Measurements from ENCODE around the gene PRSS50. TPM values are rescaled to one million over a fixed set of nuclear protein-coding genes. Genes with fewer than 3 reads are reported as not detected.
A peak's percentile ranks its signal among the peaks of the same experiment; 100 is the strongest.
"Not testable (repeated sequence)": the region's sequence is repeated elsewhere in the genome, so short reads cannot be mapped to it uniquely, and the experiment has no call there.

Gene PRSS50
- polyA plus RNA-seq, 1 donor = not detected

GRCh38 chr3:46708401-46709156 lies 9.1 kb downstream of the PRSS50 start:
- no peak for DNase-seq

GRCh38 chr3:46707601-46708011 lies 10.1 kb downstream of the PRSS50 start:
- DNase-seq = no peak

GRCh38 chr3:46706771-46707582 lies 10.7 kb downstream of the PRSS50 start:
- no peak for DNase-seq

- DNase-seq = no peak
Measured at GRCh38 chr3:46705751-46706552, 11.7 kb downstream of the PRSS50 start.

- peak; percentile 77 for DNase-seq
Measured at GRCh38 chr3:46705022-46705530, 12.6 kb downstream of the PRSS50 start.

- DNase-seq = not testable (repeated sequence)
Measured at GRCh38 chr3:46704346-46704745, 13.3 kb downstream of the PRSS50 start.

GRCh38 chr3:46703013-46703520 lies 14.6 kb downstream of the PRSS50 start:
- DNase-seq = no peak

- DNase-seq = no peak
Measured at GRCh38 chr3:46702246-46703012, 15.2 kb downstream of the PRSS50 start.

- no peak for DNase-seq
Measured at GRCh38 chr3:46701181-46701939, 16.3 kb downstream of the PRSS50 start, which contains the start of gene TMIE. TSS of gene TMIE (plus strand) at chr3:46701392. CDS start at chr3:46701488, 96 bp downstream.

- DNase-seq = no peak
Measured at GRCh38 chr3:46700772-46701171, 16.9 kb downstream of the PRSS50 start.

GRCh38 chr3:46699676-46700523 lies 17.8 kb downstream of the PRSS50 start:
- no peak for DNase-seq

- DNase-seq = no peak
Measured at GRCh38 chr3:46695962-46696894, 21.4 kb downstream of the PRSS50 start.

- peak; percentile 54 for DNase-seq
Measured at GRCh38 chr3:46695177-46695961, 22.3 kb downstream of the PRSS50 start.

GRCh38 chr3:46694520-46694919 lies 23.1 kb downstream of the PRSS50 start:
- no peak for DNase-seq

GRCh38 chr3:46693892-46694226 lies 23.8 kb downstream of the PRSS50 start:
- DNase-seq = no peak

- DNase-seq = no peak
Measured at GRCh38 chr3:46693038-46693891, 24.4 kb downstream of the PRSS50 start, which contains the start of gene ALS2CL. TSS of gene ALS2CL (minus strand) at chr3:46693679. CDS start at chr3:46689440, 4,239 bp downstream.

- DNase-seq = no peak
Measured at GRCh38 chr3:46692566-46692990, 25.1 kb downstream of the PRSS50 start.
